Measurements from ENCODE around the gene CCDC87.

- TF ChIP-seq EZH2 (IDR thresholded peaks at IDR 0.05; ENCODE audit: insufficient read depth, poor library complexity, severe bottlenecking) (no peak), EZH2phosphoT487 (IDR thresholded peaks at IDR 0.05; ENCODE audit: insufficient read depth, low read depth) (no peak)
These were observed 27.9 kb downstream of the CCDC87 start for GRCh38 chr11:66564984-66565383.
